CD14-positive monocyte (primary cell): ENCODE data around the gene HMGXB4. TPM values are rescaled to one million over a fixed set of nuclear protein-coding genes. Genes with fewer than 3 reads are reported as not detected.

Source experiments
- DNase-seq, 3 donors: peaks; one replicate each; pipeline ENCODE4 v3.0.0-alpha.2; 2011 to 2022
- H2AFZ ChIP-seq: 2 replicates; pipeline ENCODE4 v1.6.0; 2012; ENCODE audit warnings: mild to moderate bottlenecking, low read depth, low read length, inconsistent platforms; ENCODE audit not compliant: insufficient read depth, poor library complexity, severe bottlenecking
- H3K27ac ChIP-seq, 2 donors: 1 replicate in 1 of 2; 2 replicates in 1 of 2; pipeline ENCODE4 v1.5.1; 2012 to 2013; ENCODE audit warnings: low read length in 2 of 2, control low read depth in 1 of 2, inconsistent platforms in 1 of 2, low read depth in 1 of 2, mild to moderate bottlenecking in 1 of 2
- H3K27me3 ChIP-seq, 2 donors: one replicate each; pipeline versions ENCODE4 v1.6.0 to v1.6.1; 2011 to 2013; ENCODE audit warnings: low read length in 2 of 2; ENCODE audit not compliant: control insufficient read depth in 2 of 2, insufficient read depth in 2 of 2
- H3K36me3 ChIP-seq, 2 donors: replicated peaks in 1 of 2; 1 replicate in 1 of 2; 2 replicates in 1 of 2; pipeline versions ENCODE4 v1.5.1 to v1.6.1; 2012 to 2013; ENCODE audit warnings: low read length in 2 of 2, control low read depth in 1 of 2, inconsistent platforms in 1 of 2, mild to moderate bottlenecking in 1 of 2; ENCODE audit not compliant: insufficient read depth in 2 of 2, control insufficient read depth in 1 of 2
- H3K4me1 ChIP-seq, 2 donors: 1 replicate in 1 of 2; 2 replicates in 1 of 2; pipeline versions ENCODE4 v1.5.1 to v1.6.1; 2012 to 2013; ENCODE audit warnings: low read length in 2 of 2, control low read depth in 1 of 2, inconsistent platforms in 1 of 2, mild to moderate bottlenecking in 1 of 2, moderate library complexity in 1 of 2; ENCODE audit not compliant: insufficient read depth in 2 of 2, control insufficient read depth in 1 of 2
- H3K4me2 ChIP-seq: replicated peaks from 2 replicates; pipeline ENCODE3; 2012; ENCODE audit warnings: low read length, moderate library complexity, mild to moderate bottlenecking; ENCODE audit not compliant: poor library complexity, severe bottlenecking; ENCODE audit errors: extremely low read depth
- H3K4me3 ChIP-seq, 3 experiments: fragments of 200-600 bp in 1 of 3; sonication (generic) in 1 of 3; replicated peaks in 1 of 3; 1 replicate in 2 of 3; 2 replicates in 1 of 3; pipeline ENCODE4 v1.5.1; 2011 to 2013; ENCODE audit warnings: low read length in 3 of 3, mild to moderate bottlenecking in 3 of 3, control low read depth in 2 of 3, low read depth in 2 of 3, inconsistent platforms in 1 of 3, moderate library complexity in 1 of 3
- H3K79me2 ChIP-seq: 2 replicates; pipeline ENCODE4 v1.6.0; 2012; ENCODE audit warnings: mild to moderate bottlenecking, control low read depth, inconsistent platforms, low read length, moderate library complexity; ENCODE audit not compliant: insufficient read depth
- H3K9ac ChIP-seq: 2 replicates; pipeline ENCODE4 v1.6.0; 2017; ENCODE audit warnings: low read length, mild to moderate bottlenecking; ENCODE audit not compliant: insufficient read depth, poor library complexity, severe bottlenecking
- H3K9me3 ChIP-seq, 2 donors: replicated peaks in 1 of 2; 1 replicate in 1 of 2; 2 replicates in 1 of 2; pipeline versions ENCODE4 v1.5.1 to v1.6.1; 2012 to 2013; ENCODE audit warnings: low read length in 2 of 2, control low read depth in 1 of 2; ENCODE audit not compliant: control insufficient read depth in 1 of 2, insufficient read depth in 1 of 2
- H4K20me1 ChIP-seq: 2 replicates; pipeline ENCODE4 v1.6.0; 2012; ENCODE audit warnings: mild to moderate bottlenecking, low read length, control low read depth, moderate library complexity; ENCODE audit not compliant: insufficient read depth
- H3K27ac Mint-ChIP-seq, 7 donors: one replicate each; pipeline ENCODE4 v1.8.0; 2020; ENCODE audit warnings: mild to moderate bottlenecking in 7 of 7, mixed read lengths in 7 of 7, moderate library complexity in 6 of 7, inconsistent platforms in 2 of 7
- H3K27me3 Mint-ChIP-seq, 3 donors: one replicate each; pipeline ENCODE4 v1.8.0; 2021 to 2022; ENCODE audit warnings: low read depth in 3 of 3, mild to moderate bottlenecking in 3 of 3, mixed read lengths in 3 of 3, moderate library complexity in 3 of 3, inconsistent platforms in 1 of 3
- H3K36me3 Mint-ChIP-seq, 2 donors: one replicate each; pipeline ENCODE4 v1.8.0; 2020; ENCODE audit warnings: mixed read lengths in 2 of 2, inconsistent platforms in 1 of 2, mild to moderate bottlenecking in 1 of 2
- H3K4me1 Mint-ChIP-seq: one replicate; pipeline ENCODE4 v1.8.0; 2020; ENCODE audit warnings: mild to moderate bottlenecking, mixed read lengths
- H3K4me3 Mint-ChIP-seq, 2 donors: one replicate each; pipeline ENCODE4 v1.8.0; 2020; ENCODE audit warnings: mild to moderate bottlenecking in 2 of 2, mixed read lengths in 2 of 2, moderate library complexity in 1 of 2
- H3K9me3 Mint-ChIP-seq, 7 donors: one replicate each; pipeline ENCODE4 v1.8.0; 2020 to 2022; ENCODE audit warnings: mixed read lengths in 7 of 7, mild to moderate bottlenecking in 6 of 7, moderate library complexity in 6 of 7, inconsistent platforms in 2 of 7
- WGBS: methylation state at CpG from one replicate; pipeline ENCODE4 v1.1.5; 2013; ENCODE audit warnings: missing lambda C conversion rate; ENCODE audit not compliant: insufficient coverage; 5-methylcytosine and 5-hydroxymethylcytosine counted together
- intact Hi-C, 2 donors: fragments of 100-400 bp; cut with micrococcal nuclease; formaldehyde crosslinking; loops; one replicate each; pipeline versions ENCODE4 v1.15.0 to v1.15.1; 2023
- polyA plus RNA-seq, 3 donors: library from polyadenylated mRNA; depleted of rRNA in 1 of 3; unstranded in 2 of 3; stranded (reverse) in 1 of 3; fragments of 300-500 nt in 2 of 3; fragments of >200 nt in 1 of 3; fragmentation: Illumina TruSeq in 2 of 3; gene quantifications; 1 replicate in 2 of 3; 2 replicates in 1 of 3; pipeline ENCODE4 v1.2.3, GENCODE V29; 2012 to 2021
- TF ChIP-seq, protein P1 (sequence below): fragments of 200-600 bp; IDR thresholded peaks from one replicate; pipeline ENCODE4 v1.8.0; 2022; ENCODE audit warnings: antibody characterized with exemption, mild to moderate bottlenecking

Gene HMGXB4
- polyA plus RNA-seq, 3 donors: 6.3 to 11.4 (median 8.1) TPM

DNA sequence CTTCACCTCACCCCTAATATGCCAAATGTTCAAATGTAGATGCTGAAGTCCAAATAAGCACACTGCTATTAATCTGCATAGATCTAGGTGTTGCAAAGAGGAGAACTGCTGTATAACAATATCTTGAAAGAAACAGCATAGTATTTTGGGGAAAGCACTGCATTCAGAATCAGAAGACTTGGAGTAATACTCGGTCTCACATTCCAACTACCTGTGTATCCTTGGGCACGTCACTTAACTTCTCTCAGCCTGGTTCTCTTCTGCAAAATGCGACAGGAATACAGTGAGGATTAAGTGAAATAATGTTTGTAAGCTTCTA, 332 bp upstream of the HMGXB4 start:
- no peaks in the 10 kb centered on the region for H4K20me1 ChIP-seq
- WGBS: no CpG with 5 or more reads among the region's 3 CpGs
- H2AFZ ChIP-seq: peak overlapping the region; percentile 80
- no peaks in the 10 kb centered on the region for H3K9me3 ChIP-seq
- peak overlapping the region; percentile 89 for H3K4me2 ChIP-seq
- TF ChIP-seq, protein P1, sequence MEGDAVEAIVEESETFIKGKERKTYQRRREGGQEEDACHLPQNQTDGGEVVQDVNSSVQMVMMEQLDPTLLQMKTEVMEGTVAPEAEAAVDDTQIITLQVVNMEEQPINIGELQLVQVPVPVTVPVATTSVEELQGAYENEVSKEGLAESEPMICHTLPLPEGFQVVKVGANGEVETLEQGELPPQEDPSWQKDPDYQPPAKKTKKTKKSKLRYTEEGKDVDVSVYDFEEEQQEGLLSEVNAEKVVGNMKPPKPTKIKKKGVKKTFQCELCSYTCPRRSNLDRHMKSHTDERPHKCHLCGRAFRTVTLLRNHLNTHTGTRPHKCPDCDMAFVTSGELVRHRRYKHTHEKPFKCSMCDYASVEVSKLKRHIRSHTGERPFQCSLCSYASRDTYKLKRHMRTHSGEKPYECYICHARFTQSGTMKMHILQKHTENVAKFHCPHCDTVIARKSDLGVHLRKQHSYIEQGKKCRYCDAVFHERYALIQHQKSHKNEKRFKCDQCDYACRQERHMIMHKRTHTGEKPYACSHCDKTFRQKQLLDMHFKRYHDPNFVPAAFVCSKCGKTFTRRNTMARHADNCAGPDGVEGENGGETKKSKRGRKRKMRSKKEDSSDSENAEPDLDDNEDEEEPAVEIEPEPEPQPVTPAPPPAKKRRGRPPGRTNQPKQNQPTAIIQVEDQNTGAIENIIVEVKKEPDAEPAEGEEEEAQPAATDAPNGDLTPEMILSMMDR: no peak
- H3K27me3 ChIP-seq: no peaks in the 10 kb centered on the region
- intact Hi-C loops: loop anchor here in 1 of 2 donors (2.0 kb wide), 1 partner anchor 44 kb away; no protein-coding TSS in a partner anchor
- H3K9me3 Mint-ChIP-seq: no peaks in the 10 kb centered on the region
- peaks cover 2 to 3% of the 10 kb centered on the region in 2 donors for H3K36me3 ChIP-seq
- peaks cover 19% of the 10 kb centered on the region for H3K4me1 Mint-ChIP-seq
- H3K36me3 Mint-ChIP-seq: peaks cover 3 to 5% of the 10 kb centered on the region in 2 donors
- peak overlapping the region; percentile 57 to 97 (median 81) for H3K4me3 ChIP-seq
- no peak for DNase-seq
- H3K79me2 ChIP-seq: peaks cover 43% of the 10 kb centered on the region
- peaks cover 14 to 20% of the 10 kb centered on the region in 2 donors for H3K4me1 ChIP-seq
- H3K4me3 Mint-ChIP-seq: peak overlapping the region; percentile 78 to 85
- H3K27ac Mint-ChIP-seq: peak overlapping the region in 6 of 7 donors; percentile 68 to 96 (median 91)
- H3K27ac ChIP-seq: peak overlapping the region in 1 of 2 donors; percentile 86
- peak overlapping the region; percentile 97 for H3K9ac ChIP-seq
- H3K27me3 Mint-ChIP-seq: peaks cover 0 to 5% (median 4%) of the 10 kb centered on the region in 3 donors

DNA sequence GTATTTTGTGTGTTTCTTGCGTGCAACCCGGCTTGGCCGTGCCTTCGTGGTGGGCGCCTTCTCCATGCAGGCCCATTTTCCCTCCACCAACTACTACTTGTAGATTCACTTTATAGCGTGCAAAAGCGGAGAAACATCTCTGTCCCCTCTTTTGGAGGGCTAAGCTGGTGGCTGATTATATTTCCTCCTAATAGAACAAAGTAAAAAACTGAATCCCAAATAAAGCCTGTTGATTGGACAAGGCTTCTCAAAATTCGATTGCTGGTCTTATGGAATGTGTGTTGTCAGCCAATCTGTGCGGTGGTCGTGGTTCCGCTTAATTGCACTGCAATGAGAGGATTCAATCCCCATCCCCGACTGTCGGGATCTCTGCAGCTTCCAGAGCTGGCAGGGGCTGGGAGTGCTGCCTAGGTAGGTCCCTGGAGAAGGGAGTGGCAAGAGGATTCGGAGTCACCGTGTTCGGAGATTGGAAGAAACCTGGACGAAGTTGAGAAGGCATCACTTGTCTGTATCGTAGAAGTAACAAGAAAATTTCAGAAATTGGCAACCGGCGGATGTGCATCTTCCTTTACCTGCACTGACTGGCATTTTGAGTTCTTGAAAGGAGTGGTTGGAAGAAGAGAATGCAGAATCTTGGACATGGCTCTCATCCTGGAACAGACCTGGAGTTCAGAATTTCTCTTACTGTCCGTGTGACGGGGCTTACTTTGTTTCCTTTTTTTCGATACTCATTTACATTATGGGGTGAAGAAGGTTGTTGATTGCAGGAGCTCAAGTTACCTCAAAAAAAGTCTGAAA, 1.1 kb downstream of the HMGXB4 start:
- H3K36me3 ChIP-seq: peaks cover 16 to 18% of the 10 kb centered on the region in 2 donors
- no peaks in the 10 kb centered on the region for H3K9me3 Mint-ChIP-seq
- H3K4me3 ChIP-seq: peak overlapping the region; percentile 57 to 97 (median 81)
- peaks cover 14 to 20% of the 10 kb centered on the region in 2 donors for H3K4me1 ChIP-seq
- WGBS: 71% methylated on average over 15 of the region's 23 CpGs
- peak overlapping the region; percentile 89 for H3K4me2 ChIP-seq
- intact Hi-C loops: no loop called here
- H3K9ac ChIP-seq: peak overlapping the region; percentile 97
- peaks cover 51% of the 10 kb centered on the region for H3K79me2 ChIP-seq
- peaks cover 0 to 4% (median 3%) of the 10 kb centered on the region in 3 donors for H3K27me3 Mint-ChIP-seq
- H3K27ac ChIP-seq: peak overlapping the region; percentile 40 to 86
- peak overlapping the region; percentile 80 for H2AFZ ChIP-seq
- H3K9me3 ChIP-seq: no peaks in the 10 kb centered on the region
- peaks cover 16 to 18% of the 10 kb centered on the region in 2 donors for H3K36me3 Mint-ChIP-seq
- peak overlapping the region; percentile 83 to 89 for H3K4me3 Mint-ChIP-seq
- H3K4me1 Mint-ChIP-seq: peaks cover 19% of the 10 kb centered on the region
- H3K27me3 ChIP-seq: no peaks in the 10 kb centered on the region
- no peak for DNase-seq
- H3K27ac Mint-ChIP-seq: peak overlapping the region; percentile 17 to 89 (median 73)
- TF ChIP-seq, protein P1: no peak
- H4K20me1 ChIP-seq: no peaks in the 10 kb centered on the region
